Measurements from ENCODE around the gene RBM3.
A peak's percentile ranks its signal among the peaks of the same experiment; 100 is the strongest.

The RBM3 gene

DNA sequence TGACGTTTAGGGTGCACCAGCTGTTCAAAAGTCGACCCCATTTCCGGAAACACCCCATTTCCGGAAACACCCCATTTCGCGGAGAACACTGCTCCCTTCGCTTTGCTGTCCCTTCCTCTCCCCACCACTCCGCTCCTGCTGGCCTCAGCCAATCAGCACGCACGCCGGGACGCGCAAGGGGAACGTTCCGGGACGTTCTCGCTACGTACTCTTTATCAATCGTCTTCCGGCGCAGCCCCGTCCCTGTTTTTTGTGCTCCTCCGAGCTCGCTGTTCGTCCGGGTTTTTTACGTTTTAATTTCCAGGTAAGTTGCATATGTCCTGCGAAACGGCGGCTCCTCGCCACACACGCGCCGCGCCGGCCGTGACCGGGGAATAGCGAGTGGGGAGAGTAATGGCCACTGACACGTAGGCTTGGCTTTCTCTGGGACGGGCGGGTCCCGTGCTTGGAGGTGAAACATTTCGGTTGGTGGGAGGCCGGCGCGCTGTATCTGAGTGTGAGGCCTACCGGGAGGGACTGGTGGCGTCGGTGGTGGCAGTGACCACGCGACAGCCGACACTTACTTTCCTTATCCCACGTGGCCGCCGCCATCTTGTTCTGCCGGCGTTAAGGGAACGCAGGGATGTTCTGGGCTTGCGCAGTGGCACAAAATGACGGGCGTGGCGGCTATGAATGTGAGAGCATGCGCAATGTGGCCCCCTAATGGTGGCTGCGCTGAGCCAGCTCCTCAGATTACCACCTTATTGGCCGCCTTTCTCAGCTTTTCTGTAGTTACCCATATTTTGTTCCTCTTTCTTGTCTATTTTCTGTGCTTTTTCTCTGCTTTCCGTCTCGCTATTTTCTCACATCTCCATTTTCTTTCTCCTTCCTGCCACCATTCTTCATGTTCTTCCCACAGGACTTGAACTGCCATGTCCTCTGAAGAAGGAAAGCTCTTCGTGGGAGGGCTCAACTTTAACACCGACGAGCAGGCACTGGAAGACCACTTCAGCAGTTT is at the start of gene RBM3:
Gene RBM3, plus strand, starts transcription at position 215 of the 997 bp plus-strand sequence. Its CDS starts 697 bp downstream, at position 912.
- DNase-seq (ENCODE audit: low read depth) = peak; percentile 90

DNA sequence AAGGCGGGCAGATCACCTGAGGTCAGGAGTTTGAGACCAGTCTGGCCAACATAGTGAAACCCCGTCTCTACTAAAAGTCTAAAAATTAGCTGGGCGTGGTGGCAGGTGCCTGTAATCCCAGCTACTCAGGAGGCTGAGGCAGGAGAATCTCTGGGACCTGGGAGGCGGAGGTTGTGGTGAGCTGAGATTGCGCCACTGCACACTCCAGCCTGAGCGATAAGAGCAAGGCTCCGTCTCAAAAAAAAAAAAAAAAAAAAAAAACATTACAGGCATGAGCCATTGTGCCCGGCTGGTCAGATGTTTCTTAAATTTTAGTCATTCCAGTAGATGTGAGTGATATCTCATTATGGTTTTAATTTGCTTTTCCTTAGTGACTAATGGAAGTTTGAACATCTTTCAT is 48.4 kb upstream of the RBM3 start:
- DNase-seq (ENCODE audit: low read depth) = peak; percentile 68

GRCh38 chrX:48530736-48531135 is 43.5 kb upstream of the RBM3 start:
- no peak for DNase-seq (ENCODE audit: low read depth)

GRCh38 chrX:48531358-48531959 is 42.8 kb upstream of the RBM3 start:
- DNase-seq (ENCODE audit: low read depth) = peak; percentile 82

- peak; percentile 41 for DNase-seq (ENCODE audit: low read depth)
These were observed 42.1 kb upstream of the RBM3 start for GRCh38 chrX:48532161-48532560.

DNA sequence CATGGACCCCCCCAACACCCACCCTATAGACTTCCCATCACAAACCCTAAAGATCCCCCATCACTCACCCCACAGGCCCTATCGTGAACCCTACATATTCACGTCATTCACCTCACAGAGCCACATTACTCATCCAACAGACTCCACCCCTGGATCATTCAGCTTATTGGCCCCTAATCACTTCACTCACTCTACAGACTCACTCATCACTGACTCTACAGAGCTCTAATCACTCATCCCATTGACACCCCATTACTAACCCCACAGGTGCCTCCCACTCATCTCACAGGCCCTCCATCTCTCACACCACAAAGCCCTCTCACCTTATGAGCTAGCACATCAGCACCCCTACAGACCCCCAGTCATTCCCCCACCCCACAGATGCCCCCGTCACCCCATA is 41.1 kb upstream of the RBM3 start:
- no peak for DNase-seq (ENCODE audit: low read depth)

DNA sequence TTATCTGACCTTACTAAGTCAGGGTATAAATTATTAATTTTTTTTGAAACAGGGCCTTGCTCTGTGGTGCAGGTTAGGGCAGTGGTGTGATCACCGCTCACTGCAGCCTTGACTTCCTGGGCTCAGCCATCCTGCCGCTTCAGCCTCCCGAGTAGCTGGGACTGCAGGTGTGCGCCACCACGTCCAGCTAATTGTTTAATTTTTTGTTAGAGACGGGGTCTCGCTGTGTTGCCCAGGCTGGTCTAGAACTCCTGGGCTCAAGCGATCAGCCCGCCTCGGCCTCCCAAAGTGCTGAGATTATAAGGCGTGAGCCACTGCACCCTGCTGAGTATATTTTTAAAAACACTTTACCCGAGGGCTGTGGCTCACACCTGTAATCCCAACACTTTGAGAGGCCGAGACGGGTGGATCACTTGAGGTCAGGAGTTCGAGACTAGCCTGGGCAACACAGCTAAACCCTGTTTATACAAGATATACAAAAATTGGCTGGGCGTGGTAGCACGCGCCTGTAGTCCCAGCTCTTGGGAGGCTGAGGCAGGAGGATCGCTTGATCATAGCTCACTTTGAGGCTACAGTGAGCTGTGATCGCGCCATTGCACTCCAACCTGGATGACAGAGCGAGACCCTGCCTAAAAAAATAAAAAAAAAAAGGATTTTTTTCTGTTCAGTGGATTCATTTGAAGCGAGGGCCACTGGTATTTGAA is 35.5 kb upstream of the RBM3 start:
- no peak for DNase-seq (ENCODE audit: low read depth)

GRCh38 chrX:48539345-48540027 is 34.8 kb upstream of the RBM3 start, which contains the start of gene TBC1D25:
TBC1D25 (plus strand) TSS chrX:48539714; CDS start chrX:48539798, 84 bp downstream.
- peak; percentile 96 for DNase-seq (ENCODE audit: low read depth)

- peak; percentile 45 for DNase-seq (ENCODE audit: low read depth)
These were observed 34.3 kb upstream of the RBM3 start for GRCh38 chrX:48540028-48540375.

DNA sequence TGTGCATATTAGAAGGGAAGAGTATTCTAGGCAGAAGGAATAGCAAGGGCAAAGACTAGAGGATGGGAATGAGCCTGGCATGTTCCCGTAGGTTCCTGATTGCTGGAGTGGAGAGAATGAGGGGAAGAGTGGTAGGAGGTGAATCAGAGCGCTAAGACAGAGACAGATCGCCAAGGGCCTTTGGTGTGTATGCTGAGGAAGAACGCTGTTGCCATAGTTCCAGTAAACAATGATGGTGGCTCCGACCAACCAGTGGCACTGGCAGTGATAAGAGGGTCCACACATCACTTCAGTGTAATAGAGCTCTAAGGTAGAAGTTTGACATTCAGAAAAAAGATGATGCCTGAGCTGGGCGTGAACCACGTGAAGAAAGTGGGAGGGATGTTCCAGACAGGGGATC is 33.8 kb upstream of the RBM3 start:
- DNase-seq (ENCODE audit: low read depth) = peak; percentile 42

DNA sequence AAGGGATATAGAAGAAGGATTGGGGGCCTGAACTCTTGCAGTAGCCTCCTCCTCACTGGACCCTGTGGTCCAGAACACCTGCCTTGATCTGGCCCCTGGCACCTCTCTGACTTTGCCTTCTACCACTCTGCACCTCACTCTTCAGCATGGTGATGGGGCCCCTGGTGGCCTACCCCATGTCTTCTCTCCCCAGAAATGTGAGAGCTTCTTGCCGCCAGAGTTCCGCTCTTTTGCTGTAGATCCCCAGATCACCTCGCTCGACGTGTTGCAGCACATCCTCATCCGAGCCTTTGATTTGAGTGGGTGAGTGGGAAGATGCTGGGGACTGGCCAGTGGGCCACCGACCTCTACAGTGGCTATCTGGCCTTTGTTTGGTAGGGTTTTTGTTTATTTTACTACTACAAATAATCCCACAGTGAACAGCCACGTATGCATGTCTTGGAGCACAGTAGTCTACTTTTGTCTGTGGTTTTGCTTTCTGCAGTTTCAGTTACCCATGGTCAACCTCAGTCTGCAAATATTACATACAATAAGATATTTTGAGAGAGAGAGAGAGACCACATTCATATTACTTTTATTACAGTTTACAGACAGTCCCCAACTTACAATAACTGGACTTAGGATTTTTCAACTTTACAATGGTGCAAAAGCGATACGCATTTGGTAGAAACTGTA is 33.0 kb upstream of the RBM3 start:
- no peak for DNase-seq (ENCODE audit: low read depth)

GRCh38 chrX:48548871-48549270 is 25.4 kb upstream of the RBM3 start:
- no peak for DNase-seq (ENCODE audit: low read depth)

- peak; percentile 60 for DNase-seq (ENCODE audit: low read depth)
These were observed 18.5 kb upstream of the RBM3 start for GRCh38 chrX:48555731-48556325.

DNA sequence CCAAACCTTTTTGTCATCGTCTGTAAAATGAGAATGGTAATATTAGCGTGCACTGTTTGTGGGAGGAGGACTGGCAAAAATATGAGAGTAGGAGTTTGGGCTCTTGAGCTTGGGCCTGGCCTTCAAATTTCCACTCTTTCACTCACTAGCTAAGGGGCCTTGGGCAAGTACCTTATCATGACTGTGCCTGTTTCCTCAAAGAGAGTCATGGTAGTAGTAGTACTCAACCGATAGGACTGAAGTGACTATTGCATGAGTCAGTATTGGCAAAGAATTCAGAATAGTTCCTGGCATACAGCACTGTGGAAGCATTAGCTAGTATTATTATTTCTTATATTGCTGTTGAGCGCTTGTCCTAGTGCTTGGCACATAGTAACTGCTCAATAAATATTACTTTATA is 16.0 kb upstream of the RBM3 start:
- DNase-seq (ENCODE audit: low read depth) = peak; percentile 85

GRCh38 chrX:48559636-48560035 is 14.6 kb upstream of the RBM3 start:
- no peak for DNase-seq (ENCODE audit: low read depth)

DNA sequence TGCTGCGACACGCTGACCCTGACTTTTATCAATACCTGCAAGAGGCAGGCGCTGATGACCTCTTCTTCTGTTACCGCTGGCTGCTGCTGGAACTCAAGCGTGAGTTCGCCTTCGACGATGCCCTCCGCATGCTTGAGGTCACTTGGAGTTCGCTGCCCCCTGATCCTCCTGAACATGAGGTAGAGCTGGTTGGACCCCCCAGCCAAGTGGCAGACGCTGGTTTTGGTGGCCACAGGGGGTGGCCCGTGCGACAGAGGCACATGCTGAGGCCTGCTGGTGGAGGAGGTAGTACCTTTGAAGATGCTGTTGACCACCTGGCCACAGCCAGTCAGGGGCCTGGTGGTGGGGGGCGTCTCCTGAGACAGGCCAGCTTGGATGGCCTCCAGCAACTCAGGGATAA is 14.2 kb upstream of the RBM3 start:
- DNase-seq (ENCODE audit: low read depth) = no peak

- no peak for DNase-seq (ENCODE audit: low read depth)
These were observed 13.6 kb upstream of the RBM3 start for GRCh38 chrX:48560681-48561080.

DNA sequence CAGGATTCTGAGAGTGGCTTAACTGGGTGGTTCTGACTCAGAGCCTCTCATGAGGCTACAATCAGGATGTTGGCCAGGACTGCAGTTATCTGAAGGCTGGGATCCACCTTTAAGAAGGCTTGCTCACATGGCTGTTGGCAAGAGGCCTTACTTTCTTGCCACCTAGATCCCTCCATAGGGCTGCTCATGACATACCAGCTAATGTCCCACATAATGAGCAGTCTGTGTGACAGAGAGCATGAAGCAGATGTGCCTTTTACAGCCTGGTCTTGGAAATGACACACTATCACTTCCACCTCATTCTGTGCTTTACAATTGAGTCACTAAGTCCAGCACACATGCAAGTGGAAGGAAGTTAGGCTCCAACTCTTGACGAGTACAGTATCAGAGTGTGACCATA is 4.3 kb upstream of the RBM3 start:
- DNase-seq (ENCODE audit: low read depth) = peak; percentile 53

GRCh38 chrX:48573690-48574269 is 504 bp upstream of the RBM3 start:
- no peak for DNase-seq (ENCODE audit: low read depth)

GRCh38 chrX:48575642-48576041 is 1.4 kb downstream of the RBM3 start:
- DNase-seq (ENCODE audit: low read depth) = no peak

DNA sequence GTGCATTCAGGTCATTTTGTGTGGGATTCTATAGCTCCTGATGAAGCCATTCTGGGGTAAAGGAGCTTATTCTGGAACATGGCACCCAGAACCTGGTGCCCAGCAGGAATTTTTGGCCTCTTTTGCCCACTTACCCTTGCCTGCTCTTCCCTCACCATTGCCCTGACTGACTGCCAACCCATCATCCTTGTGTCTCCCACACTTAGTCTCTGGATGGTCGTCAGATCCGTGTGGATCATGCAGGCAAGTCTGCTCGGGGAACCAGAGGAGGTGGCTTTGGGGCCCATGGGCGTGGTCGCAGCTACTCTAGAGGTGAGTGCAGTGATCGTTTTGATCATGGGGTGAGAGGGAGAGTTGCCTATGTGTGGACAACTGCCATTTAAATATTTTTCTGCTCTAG is 1.8 kb downstream of the RBM3 start:
- no peak for DNase-seq (ENCODE audit: low read depth)
